Bladder microvascular endothelial cell (primary cell): ENCODE measurements around the gene TUFT1. TPM values are rescaled to one million over a fixed set of nuclear protein-coding genes. Genes with fewer than 3 reads are reported as not detected.

ENCODE experiments used
- total RNA-seq: library from RNA; depleted of rRNA; stranded (reverse); fragments of >200 nt; gene quantifications from 2 replicates; pipeline ENCODE4 v1.2.3, GENCODE V29; 2014

Gene TUFT1, protein sequence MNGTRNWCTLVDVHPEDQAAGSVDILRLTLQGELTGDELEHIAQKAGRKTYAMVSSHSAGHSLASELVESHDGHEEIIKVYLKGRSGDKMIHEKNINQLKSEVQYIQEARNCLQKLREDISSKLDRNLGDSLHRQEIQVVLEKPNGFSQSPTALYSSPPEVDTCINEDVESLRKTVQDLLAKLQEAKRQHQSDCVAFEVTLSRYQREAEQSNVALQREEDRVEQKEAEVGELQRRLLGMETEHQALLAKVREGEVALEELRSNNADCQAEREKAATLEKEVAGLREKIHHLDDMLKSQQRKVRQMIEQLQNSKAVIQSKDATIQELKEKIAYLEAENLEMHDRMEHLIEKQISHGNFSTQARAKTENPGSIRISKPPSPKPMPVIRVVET
- 1.1 and 15.8 TPM in 2 replicates for total RNA-seq

DNA sequence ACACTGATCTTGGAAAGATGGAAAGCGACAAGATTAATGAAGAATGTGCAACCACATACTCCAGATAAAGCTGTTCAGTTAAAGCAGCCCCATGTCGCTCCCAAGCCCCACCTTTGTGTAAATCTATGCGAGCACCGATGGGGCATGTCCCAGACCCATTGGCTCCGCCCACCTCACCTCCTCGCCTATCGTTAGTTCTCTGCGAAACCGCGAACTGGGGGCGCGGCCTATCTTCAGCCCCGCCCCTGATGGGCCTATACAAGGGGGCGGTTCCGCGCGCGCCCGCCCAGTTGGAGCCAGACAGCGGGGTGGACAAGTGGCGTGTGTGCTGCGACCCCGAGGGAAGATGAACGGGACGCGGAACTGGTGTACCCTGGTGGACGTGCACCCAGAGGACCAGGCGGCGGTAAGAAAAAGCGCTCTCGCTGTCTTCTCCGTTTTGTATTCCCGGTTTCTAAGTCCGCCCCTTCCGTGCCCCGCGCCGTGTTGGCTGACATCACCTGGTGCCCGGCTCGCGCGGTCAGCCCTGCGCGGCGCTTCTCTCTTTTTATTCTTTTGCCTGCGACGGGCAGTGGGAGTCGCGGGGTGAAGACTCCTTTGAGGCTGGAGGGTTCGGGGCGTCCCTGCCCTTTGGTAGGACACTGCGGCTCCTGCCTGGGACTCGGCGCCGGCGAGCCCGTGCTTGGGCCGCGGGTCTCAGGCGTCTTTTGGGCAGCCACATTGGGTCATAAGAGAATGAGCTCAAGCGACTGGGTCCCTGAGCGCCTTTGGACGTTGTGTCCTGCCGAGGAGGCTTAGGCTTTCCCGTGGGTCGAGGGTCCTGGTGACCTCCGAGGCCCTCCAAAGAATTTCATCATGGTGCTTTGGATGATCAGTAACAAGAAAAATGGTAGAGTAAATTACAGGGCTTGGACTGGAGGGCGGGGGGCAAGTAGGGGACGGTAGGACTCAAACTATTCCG, at the start of gene TUFT1:
TSS of gene TUFT1 (plus strand) at position 289 of the 961 bp plus-strand sequence. CDS start at position 347, 58 bp downstream.

DNA sequence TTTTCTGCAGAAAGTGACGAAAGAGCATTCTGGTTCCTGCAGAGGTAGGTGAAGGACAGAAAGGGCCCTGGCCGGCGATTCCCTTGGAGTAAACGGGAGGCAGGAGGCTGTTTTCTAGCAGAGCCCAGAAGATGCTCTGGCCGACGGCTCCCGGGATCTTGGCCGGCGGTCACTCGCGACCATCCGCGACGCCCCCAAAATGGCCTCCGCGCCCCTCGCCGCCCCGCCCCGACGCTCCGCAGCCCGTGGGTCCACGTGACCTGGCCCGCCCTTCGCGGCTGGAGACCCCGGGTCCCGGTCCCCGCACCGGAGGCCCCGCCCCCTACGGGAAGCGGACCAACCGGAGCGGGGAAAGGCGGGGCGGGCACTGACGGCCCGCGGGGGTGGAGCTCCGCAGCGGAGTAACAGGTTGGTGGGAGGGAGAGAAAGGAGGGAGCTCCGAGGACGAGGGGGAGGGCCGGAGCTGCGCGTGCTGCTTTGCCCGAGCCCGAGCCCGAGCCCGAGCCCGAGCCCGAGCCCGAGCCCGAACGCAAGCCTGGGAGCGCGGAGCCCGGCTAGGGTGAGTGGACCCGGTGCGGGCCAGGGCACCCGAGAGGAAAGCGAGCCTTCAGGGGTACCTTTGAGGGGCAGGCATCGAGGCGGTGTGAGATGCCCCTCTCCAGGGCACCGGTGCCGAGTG, 29.0 kb upstream of the TUFT1 start, which contains the start of gene CGN:
TSS of gene CGN (plus strand) at position 431 of the 679 bp plus-strand sequence. CDS start 7,133 bp downstream, outside the sequence.

DNA sequence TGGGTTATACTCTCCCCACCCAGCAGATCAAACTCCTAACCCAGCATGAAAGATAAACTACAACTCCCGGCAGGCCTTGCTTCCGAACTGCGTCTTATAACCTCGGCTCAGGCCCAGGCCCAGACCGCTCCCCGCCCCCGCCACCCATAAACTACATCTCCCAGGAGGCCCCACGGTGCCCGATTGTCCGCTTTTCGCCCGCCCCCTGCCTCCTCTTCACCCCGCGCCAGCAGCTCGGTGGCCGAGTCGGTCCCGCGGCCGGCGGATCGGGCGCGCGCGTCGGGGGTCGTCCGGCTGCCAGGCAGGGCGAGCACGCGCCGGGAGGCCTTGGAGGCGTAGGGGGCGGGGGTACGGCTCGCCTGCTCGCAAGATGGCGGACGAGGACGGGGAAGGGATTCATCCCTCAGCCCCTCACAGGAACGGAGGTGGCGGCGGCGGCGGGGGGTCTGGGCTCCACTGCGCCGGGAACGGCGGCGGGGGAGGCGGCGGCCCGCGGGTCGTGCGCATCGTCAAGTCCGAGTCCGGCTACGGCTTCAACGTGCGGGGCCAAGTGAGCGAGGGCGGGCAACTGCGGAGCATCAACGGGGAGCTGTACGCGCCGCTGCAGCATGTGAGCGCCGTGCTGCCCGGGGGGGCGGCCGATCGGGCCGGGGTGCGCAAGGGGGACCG, 71.9 kb downstream of the TUFT1 start, which contains the start of gene SNX27:
TSS of gene SNX27 (plus strand) at position 219 of the 669 bp plus-strand sequence. CDS start at position 371, 152 bp downstream.

Other genes with a start within 250 kb of the TUFT1 start
- gene PI4KB, start 212.9 kb upstream of the TUFT1 start, total RNA-seq, result 20.2 and 54.2 TPM in 2 replicates
- 43.5 and 66.4 TPM in 2 replicates for gene RFX5, start 193.1 kb upstream of the TUFT1 start, total RNA-seq
- 2.4 and 3.7 TPM in 2 replicates for gene SELENBP1, start 167.6 kb upstream of the TUFT1 start, total RNA-seq
- 329 and 414 TPM in 2 replicates for gene PSMB4, start 140.7 kb upstream of the TUFT1 start, total RNA-seq
- gene POGZ, start 80.8 kb upstream of the TUFT1 start, total RNA-seq, result 9.4 and 38.6 TPM in 2 replicates
- gene CGN, start 28.9 kb upstream of the TUFT1 start, total RNA-seq, result under 0.01 and 0.13 TPM in 2 replicates
- 9.9 and 28.6 TPM in 2 replicates for gene SNX27, start 71.7 kb downstream of the TUFT1 start, total RNA-seq
- gene CELF3, start 176.5 kb downstream of the TUFT1 start, total RNA-seq, result not detected in 2 replicates
- not detected in 2 replicates for gene RIIAD1, start 181.2 kb downstream of the TUFT1 start, total RNA-seq
- gene MRPL9, start 223.2 kb downstream of the TUFT1 start, total RNA-seq, result 84.4 and 102 TPM in 2 replicates